HepG2 (cell line): Measurements from ENCODE around the gene HS3ST5. TPM values are rescaled to one million over a fixed set of nuclear protein-coding genes. Genes with fewer than 3 reads are reported as not detected.

Experiments used
- ATAC-seq: fragments of 200-7000 bp; cut with Tn5 transposase; 3 replicates; pipeline ENCODE4 v1.9.1; 2020; ENCODE audit warnings: mild to moderate bottlenecking, moderate library complexity
- BruUV-seq: library from RNA; stranded (reverse); fragments of 400-500 nt; replicated peaks from 2 replicates; lab custom pipeline; 2021; lab: Mats Ljungman, UMichigan
- CTCF ChIA-PET: fragments of 300-600 bp; formaldehyde crosslinking; extraction: SDS; loops from one replicate; lab custom pipeline; 2021; ENCODE audit warnings: low total read pairs, inconsistent platforms, low intra/inter-chr PET ratio; lab: Yijun Ruan, JAX
- POLR2A ChIA-PET: fragments of 350-600 bp; sonication (Branson Sonifier 250); formaldehyde crosslinking; loops from one replicate; lab custom pipeline; 2020; ENCODE audit warnings: antibody characterized with exemption, inconsistent platforms; lab: Yijun Ruan, JAX
- DNase-seq: peaks from one replicate; pipeline ENCODE4 v3.0.0-alpha.2; 2015; ENCODE audit warnings: low spot score
- FAIRE-seq: peaks from 3 replicates; lab custom pipeline; 2011; peaks lifted over from hg19 to GRCh38; lab: Jason Lieb, UNC
- H2AFZ ChIP-seq: one replicate; pipeline ENCODE4 v1.6.1; 2011; ENCODE audit warnings: low read length, inconsistent platforms
- H3K27ac ChIP-seq: fragments of 300-600 bp; 3 replicates; pipeline ENCODE4 v1.8.0; 2011; ENCODE audit warnings: mixed run types, mild to moderate bottlenecking, mixed read lengths, low read length, inconsistent platforms; ENCODE audit not compliant: insufficient read depth; ENCODE audit errors: extremely low read length
- H3K27me3 ChIP-seq, 2 experiments: fragments of 200-600 bp in 1 of 2; 2 replicates in 1 of 2; 3 replicates in 1 of 2; pipeline versions ENCODE4 v1.6.0 to v1.8.0; 2011; ENCODE audit warnings: low read length in 2 of 2, mild to moderate bottlenecking in 2 of 2, moderate library complexity in 2 of 2, inconsistent platforms in 1 of 2; ENCODE audit not compliant: insufficient read depth in 2 of 2, control insufficient read depth in 1 of 2
- H3K36me3 ChIP-seq, 2 experiments: fragments of 200-600 bp in 1 of 2; replicated peaks in 1 of 2; 2 replicates in 1 of 2; 3 replicates in 1 of 2; pipeline versions ENCODE4 v1.5.1 to v1.8.0; 2011; ENCODE audit warnings: low read length in 2 of 2, inconsistent platforms in 1 of 2; ENCODE audit not compliant: insufficient read depth in 2 of 2, control insufficient read depth in 1 of 2
- H3K4me1 ChIP-seq: 2 replicates; pipeline ENCODE4 v1.5.1; 2012; ENCODE audit warnings: low read length, inconsistent platforms; ENCODE audit not compliant: insufficient read depth
- H3K4me2 ChIP-seq: 2 replicates; pipeline ENCODE4 v1.6.0; 2011; ENCODE audit warnings: low read depth, low read length, inconsistent platforms
- H3K4me3 ChIP-seq, 3 experiments: fragments of 200-600 bp in 1 of 3; sonication (generic), shearing (Covaris generic) in 1 of 3; replicated peaks in 1 of 3; 2 replicates each; pipeline ENCODE4 v1.5.1; 2011 to 2016; ENCODE audit warnings: low read length in 3 of 3, inconsistent platforms in 2 of 3, low read depth in 2 of 3, mild to moderate bottlenecking in 2 of 3, control low read depth in 1 of 3, mixed read lengths in 1 of 3; ENCODE audit not compliant: insufficient read depth in 1 of 3
- H3K79me2 ChIP-seq: one replicate; pipeline ENCODE4 v1.6.1; 2011; ENCODE audit warnings: low read length, inconsistent platforms; ENCODE audit not compliant: insufficient read depth
- H3K9ac ChIP-seq: 2 replicates; pipeline ENCODE4 v1.6.0; 2011; ENCODE audit warnings: mild to moderate bottlenecking, low read depth, low read length, inconsistent platforms; ENCODE audit not compliant: insufficient read depth
- H3K9me3 ChIP-seq: 2 replicates; pipeline ENCODE4 v1.5.1; 2012; ENCODE audit warnings: mild to moderate bottlenecking, low read length
- H4K20me1 ChIP-seq: 2 replicates; pipeline ENCODE4 v1.6.0; 2011; ENCODE audit warnings: inconsistent platforms, mild to moderate bottlenecking, low read length, moderate library complexity; ENCODE audit not compliant: insufficient read depth
- FOXA1 ChIP-seq, 2 experiments: fragments of 450-650 bp in 1 of 2; sonication (generic) in 1 of 2; formaldehyde crosslinking in 1 of 2; IDR thresholded peaks; 2 replicates each; pipeline versions ENCODE4 v1.4.0 to v1.6.1; 2016 to 2020; ENCODE audit warnings: missing genetic modification reagents in 1 of 2
- FOXO4 ChIP-seq: sonication (generic); formaldehyde crosslinking; conservative IDR thresholded peaks from 2 replicates; pipeline ENCODE4 v1.8.1; 2023; ENCODE audit warnings: missing genetic modification reagents
- HDAC1 ChIP-seq: sonication (generic); formaldehyde crosslinking; IDR thresholded peaks from 2 replicates; pipeline ENCODE4 v1.5.1; 2020; ENCODE audit warnings: mild to moderate bottlenecking, missing genetic modification reagents
- HMGXB3 ChIP-seq: sonication (generic); formaldehyde crosslinking; IDR thresholded peaks from 2 replicates; pipeline ENCODE4 v1.4.0; 2020; ENCODE audit warnings: missing genetic modification reagents, borderline replicate concordance
- HNF4A ChIP-seq: sonication (generic); formaldehyde crosslinking; IDR thresholded peaks from 2 replicates; pipeline ENCODE4 v1.4.0; 2020; ENCODE audit warnings: missing genetic modification reagents
- JUN ChIP-seq: sonication (generic); formaldehyde crosslinking; IDR thresholded peaks from 2 replicates; pipeline ENCODE4 v1.4.0; 2020; ENCODE audit warnings: mild to moderate bottlenecking, missing genetic modification reagents
- NCOA2 ChIP-seq: sonication (generic); formaldehyde crosslinking; IDR thresholded peaks from 2 replicates; pipeline ENCODE4 v1.8.0; 2022; ENCODE audit warnings: inconsistent platforms
- PPARG ChIP-seq: conservative IDR thresholded peaks from 2 replicates; pipeline ENCODE4 v1.6.1; 2016; ENCODE audit warnings: missing biosample characterization, missing genetic modification reagents
- ZBTB20 ChIP-seq: sonication (generic); formaldehyde crosslinking; IDR thresholded peaks from 2 replicates; pipeline ENCODE4 v1.8.1; 2023; ENCODE audit warnings: missing genetic modification reagents, low read depth, mild to moderate bottlenecking, borderline replicate concordance
- ZNF101 ChIP-seq: sonication (generic); formaldehyde crosslinking; IDR thresholded peaks from 2 replicates; pipeline ENCODE4 v1.4.0; 2020; ENCODE audit warnings: mild to moderate bottlenecking, low read depth, missing genetic modification reagents, borderline replicate concordance
- ZNF12 ChIP-seq: sonication (generic); formaldehyde crosslinking; IDR thresholded peaks from 2 replicates; pipeline ENCODE4 v1.5.0; 2020; ENCODE audit warnings: missing genetic modification reagents
- ZNF17 ChIP-seq: sonication (generic); formaldehyde crosslinking; IDR thresholded peaks from 2 replicates; pipeline ENCODE4 v1.5.0; 2020; ENCODE audit warnings: mild to moderate bottlenecking, missing genetic modification reagents
- ZNF230 ChIP-seq: sonication (generic); formaldehyde crosslinking; IDR thresholded peaks from 2 replicates; pipeline ENCODE4 v1.4.0; 2020; ENCODE audit warnings: mild to moderate bottlenecking, missing genetic modification reagents
- ZNF614 ChIP-seq: IDR thresholded peaks from 2 replicates; pipeline ENCODE4 v1.6.1; 2018; ENCODE audit warnings: missing biosample characterization, missing genetic modification reagents, inconsistent platforms, borderline replicate concordance
- WGBS: methylation state at CpG from one replicate; pipeline ENCODE4 v1.1.6; 2017; ENCODE audit warnings: low lambda C conversion rate; 5-methylcytosine and 5-hydroxymethylcytosine counted together
- in situ Hi-C: cut with HindIII; loops from 2 replicates; pipeline ENCODE4 v1.10.0; 2017; ENCODE audit warnings: low pct_unique_long_range_greater_than_20kb; ENCODE audit not compliant: extremely low pct_ligation_motif_present
- intact Hi-C: fragments of 100-400 bp; cut with micrococcal nuclease; formaldehyde crosslinking; loops from one replicate; pipeline ENCODE4 v1.10.0; 2022; ENCODE audit not compliant: unreplicated experiment
- polyA plus RNA-seq, 8 experiments: library from polyadenylated mRNA; depleted of rRNA in 3 of 8; stranded (reverse) in 7 of 8; unstranded in 1 of 8; fragments of >200 nt; fragmentation: Illumina TruSeq in 4 of 8; extraction: Trizol in 4 of 8; gene quantifications; 2 replicates each; pipeline versions ENCODE4 v1.2.1 to v1.2.3, GENCODE V29; 2011 to 2016; ENCODE audit warnings: low read depth in 4 of 8, missing spikeins in 1 of 8, mixed read lengths in 1 of 8; ENCODE audit not compliant: insufficient read depth in 1 of 8
- total RNA-seq, 5 experiments: library from RNA; depleted of rRNA; stranded (reverse); fragments of >200 nt; fragmentation: Illumina TruSeq; extraction: Trizol; gene quantifications; 2 replicates each; pipeline ENCODE4 v1.2.3, GENCODE V29; 2016; ENCODE audit warnings: low read depth in 1 of 5

Gene HS3ST5
- total and polyA plus RNA-seq, 2 of the 13 experiments (the other 11 are each of a cell fraction or from before 2014, with no cell fraction given): 1.1 to 1.6 TPM

GRCh38 chr6:114272582-114272981 is 70.2 kb downstream of the HS3ST5 start:
- CTCF ChIA-PET: no interaction called here
- FAIRE-seq: peak; percentile 85
- WGBS: 2% methylated on average over 3 of the region's 3 CpGs
- TF ChIP-seq FOXO4 (CRISPR knock-in tag): no peak
- TF ChIP-seq ZNF17: no peak
- TF ChIP-seq NCOA2 (CRISPR knock-in tag): peak; percentile 76
- TF ChIP-seq JUN (CRISPR knock-in tag): 0 out of 2 replicates have a peak, but pooled peaks have one; percentile 29
- TF ChIP-seq HNF4A: peak; percentile 87
- TF ChIP-seq ZNF12 (CRISPR knock-in tag): 0 out of 2 replicates have a peak, but pooled peaks have one; percentile 19
- TF ChIP-seq HMGXB3 (CRISPR knock-in tag): 0 out of 2 replicates have a peak, but pooled peaks have one; percentile 49
- no peak for TF ChIP-seq ZNF101 (CRISPR knock-in tag)
- no peak for TF ChIP-seq FOXA1 (IDR thresholded peaks at IDR 0.05)
- peak; percentile 80 for TF ChIP-seq FOXA1 (CRISPR knock-in tag; IDR thresholded peaks at IDR 0.05)
- TF ChIP-seq HDAC1 (CRISPR knock-in tag): 0 out of 2 replicates have a peak, but pooled peaks have one; percentile 21
- TF ChIP-seq ZNF614 (CRISPR knock-in tag): peak; percentile 47; the same call in 1 of the 2 replicates
- peak; percentile 51; the same call in 1 of the 2 replicates for TF ChIP-seq ZBTB20 (CRISPR knock-in tag)
- peak; percentile 67 for TF ChIP-seq PPARG (CRISPR knock-in tag)
- no peak for TF ChIP-seq ZNF230 (CRISPR knock-in tag)

More at GRCh38 chr6:114272582-114272981, 70.2 kb downstream of the HS3ST5 start:
- ATAC-seq: peak; percentile 100
- Histone ChIP-seq H2AFZ (no peak overlapping the region), H3K4me2 (peak overlapping the region; percentile 22), H3K79me2 (no peaks in the 10 kb centered on the region), H3K4me1 (peaks cover 32% of the 10 kb centered on the region), H3K4me3 (no peak overlapping the region), H3K36me3 (no peaks in the 10 kb centered on the region; a peak in 1 of 5 replicates), H4K20me1 (no peaks in the 10 kb centered on the region), H3K27me3 (no peaks in the 10 kb centered on the region), H3K27ac (peak overlapping the region; percentile 37), H3K9me3 (no peaks in the 10 kb centered on the region), H3K9ac (no peak overlapping the region)
- POLR2A ChIA-PET: no interaction called here
- intact Hi-C loops (loop anchor here (5.0 kb wide), 2 partner anchors 105 to 125 kb away; no protein-coding TSS in a partner anchor), in situ Hi-C loops (loop anchor here (5.0 kb wide), 1 partner anchor 105 kb away; no protein-coding TSS in a partner anchor)
- no TSS peak for BruUV-seq
- peak; percentile 90 for DNase-seq
